IMR-90 (cell line): ENCODE measurements around the gene NTN4. TPM values are rescaled to one million over a fixed set of nuclear protein-coding genes. Genes with fewer than 3 reads are reported as not detected.

Experiments used
- ATAC-seq: fragments of 200-7000 bp; cut with Tn5 transposase; 2 replicates; pipeline ENCODE4 v1.9.1; 2020; ENCODE audit warnings: low read depth, mild to moderate bottlenecking, moderate library complexity
- BruUV-seq: library from RNA; stranded (reverse); fragments of 400-500 nt; replicated peaks from 2 replicates; lab custom pipeline; 2021; lab: Mats Ljungman, UMichigan
- CTCF ChIA-PET: fragments of 300-600 bp; formaldehyde crosslinking; extraction: SDS; loops from one replicate; lab custom pipeline; 2021; ENCODE audit warnings: antibody characterized with exemption; lab: Yijun Ruan, JAX
- POLR2A ChIA-PET: fragments of 300-600 bp; sonication (Branson Sonifier 250); formaldehyde crosslinking; loops from one replicate; lab custom pipeline; 2022; ENCODE audit warnings: antibody characterized with exemption; ENCODE audit not compliant: unreplicated experiment; lab: Charles Lee
- DNase-seq: peaks from one replicate; pipeline ENCODE4 v3.0.0; 2013
- H2AFZ ChIP-seq: replicated peaks from 2 replicates; pipeline ENCODE3; 2013; ENCODE audit warnings: low read length, mild to moderate bottlenecking; ENCODE audit not compliant: poor library complexity
- H2AK5ac ChIP-seq: 2 replicates; pipeline ENCODE4 v1.6.1; 2013; ENCODE audit warnings: low read depth, low read length, inconsistent platforms
- H2AK9ac ChIP-seq: replicated peaks from 2 replicates; pipeline ENCODE3; 2013; ENCODE audit warnings: mild to moderate bottlenecking, low read depth, low read length, moderate library complexity; ENCODE audit not compliant: poor library complexity
- H2BK120ac ChIP-seq: 2 replicates; pipeline ENCODE4 v1.6.1; 2013; ENCODE audit warnings: low read depth, low read length, inconsistent platforms
- H2BK15ac ChIP-seq: 3 replicates; pipeline ENCODE4 v1.6.1; 2013; ENCODE audit warnings: low read depth, low read length, inconsistent platforms
- H2BK20ac ChIP-seq: 2 replicates; pipeline ENCODE4 v1.6.1; 2013; ENCODE audit warnings: low read depth, mild to moderate bottlenecking, inconsistent platforms, low read length, moderate library complexity
- H2BK5ac ChIP-seq: 2 replicates; pipeline ENCODE4 v1.6.1; 2013; ENCODE audit warnings: mild to moderate bottlenecking, low read depth, low read length, inconsistent platforms; ENCODE audit not compliant: poor library complexity, severe bottlenecking
- H3K14ac ChIP-seq: replicated peaks from 2 replicates; pipeline ENCODE4 v1.6.1; 2013; ENCODE audit warnings: low read depth, low read length, inconsistent platforms
- H3K18ac ChIP-seq: 2 replicates; pipeline ENCODE4 v1.6.1; 2013; ENCODE audit warnings: low read depth, low read length, control low read depth
- H3K23ac ChIP-seq: 2 replicates; pipeline ENCODE4 v1.6.1; 2013; ENCODE audit warnings: low read depth, low read length, inconsistent platforms
- H3K27ac ChIP-seq: 2 replicates; pipeline ENCODE4 v1.5.1; 2013; ENCODE audit warnings: mild to moderate bottlenecking, control low read depth, low read length; ENCODE audit not compliant: insufficient read depth
- H3K27me3 ChIP-seq: 2 replicates; pipeline ENCODE4 v1.6.1; 2013; ENCODE audit warnings: low read length; ENCODE audit not compliant: control insufficient read depth, insufficient read depth
- H3K36me3 ChIP-seq: 2 replicates; pipeline ENCODE4 v1.6.1; 2013; ENCODE audit warnings: low read length, mixed read lengths; ENCODE audit not compliant: control insufficient read depth, insufficient read depth
- H3K4ac ChIP-seq: 2 replicates; pipeline ENCODE4 v1.6.1; 2013; ENCODE audit warnings: low read depth, low read length, inconsistent platforms
- H3K4me1 ChIP-seq: 2 replicates; pipeline ENCODE4 v1.6.1; 2013; ENCODE audit warnings: low read length, mixed read lengths; ENCODE audit not compliant: control insufficient read depth, insufficient read depth
- H3K4me2 ChIP-seq: 2 replicates; pipeline ENCODE4 v1.6.1; 2013; ENCODE audit warnings: low read depth, mild to moderate bottlenecking, control low read depth, low read length, moderate library complexity
- H3K4me3 ChIP-seq: 2 replicates; pipeline ENCODE4 v1.5.1; 2013; ENCODE audit warnings: low read depth, mild to moderate bottlenecking, control low read depth, low read length, moderate library complexity; ENCODE audit not compliant: insufficient read depth
- H3K56ac ChIP-seq: 2 replicates; pipeline ENCODE4 v1.6.1; 2013; ENCODE audit warnings: low read length, inconsistent platforms; ENCODE audit not compliant: insufficient read depth; ENCODE audit errors: extremely low read depth
- H3K79me1 ChIP-seq, 2 experiments: 2 replicates each; pipeline ENCODE4 v1.6.1; 2013; ENCODE audit warnings: low read length in 2 of 2, inconsistent platforms in 1 of 2, low read depth in 1 of 2
- H3K9ac ChIP-seq: 2 replicates; pipeline ENCODE4 v1.6.1; 2013; ENCODE audit warnings: low read depth, low read length, control low read depth
- H3K9me1 ChIP-seq: 2 replicates; pipeline ENCODE4 v1.6.1; 2013; ENCODE audit warnings: low read length, inconsistent platforms; ENCODE audit not compliant: insufficient read depth
- H3K9me3 ChIP-seq: 2 replicates; pipeline ENCODE4 v1.6.1; 2013; ENCODE audit warnings: low read length; ENCODE audit not compliant: control insufficient read depth, insufficient read depth
- H4K20me1 ChIP-seq: 2 replicates; pipeline ENCODE4 v1.6.1; 2013; ENCODE audit warnings: low read length, inconsistent platforms; ENCODE audit not compliant: insufficient read depth
- H4K5ac ChIP-seq: 2 replicates; pipeline ENCODE4 v1.6.1; 2013; ENCODE audit warnings: mild to moderate bottlenecking, low read depth, low read length, control low read depth
- H4K8ac ChIP-seq, 2 experiments: 2 replicates each; pipeline ENCODE4 v1.6.1; 2013; ENCODE audit warnings: low read depth in 2 of 2, low read length in 2 of 2, control low read depth in 1 of 2, inconsistent platforms in 1 of 2
- H4K91ac ChIP-seq: 2 replicates; pipeline ENCODE4 v1.6.1; 2013; ENCODE audit warnings: low read depth, low read length, inconsistent platforms; ENCODE audit not compliant: insufficient read depth
- CEBPB ChIP-seq: IDR thresholded peaks from 2 replicates; pipeline ENCODE4 v1.6.1; 2012; ENCODE audit warnings: low read depth, low read length, improper control_type of control experiment
- CHD1 ChIP-seq: IDR thresholded peaks from 2 replicates; pipeline ENCODE4 v1.6.1; 2012; ENCODE audit warnings: low read depth, low read length, improper control_type of control experiment
- CTCF ChIP-seq: conservative IDR thresholded peaks from 2 replicates; pipeline ENCODE4 v1.5.1; 2012; ENCODE audit warnings: mild to moderate bottlenecking, low read depth, low read length, improper control_type of control experiment
- ELK1 ChIP-seq: fragments of 150-350 bp; IDR thresholded peaks from 2 replicates; pipeline ENCODE4 v1.6.1; 2016; ENCODE audit warnings: low read depth, mild to moderate bottlenecking, low read length, moderate library complexity, borderline replicate concordance
- FOS ChIP-seq: fragments of 150-350 bp; IDR thresholded peaks from 2 replicates; pipeline ENCODE4 v1.6.1; 2016; ENCODE audit warnings: low read depth, low read length
- MAFK ChIP-seq: IDR thresholded peaks from 2 replicates; pipeline ENCODE4 v1.6.1; 2012; ENCODE audit warnings: low read depth, low read length, improper control_type of control experiment
- MAZ ChIP-seq: IDR thresholded peaks from 2 replicates; pipeline ENCODE4 v1.6.1; 2012; ENCODE audit warnings: low read depth, mild to moderate bottlenecking, low read length, improper control_type of control experiment, moderate library complexity, borderline replicate concordance
- MXI1 ChIP-seq: IDR thresholded peaks from 2 replicates; pipeline ENCODE4 v1.6.1; 2012; ENCODE audit warnings: low read depth, mild to moderate bottlenecking, low read length, moderate library complexity, borderline replicate concordance
- NFE2L2 ChIP-seq: fragments of 150-350 bp; IDR thresholded peaks from 2 replicates; pipeline ENCODE4 v1.6.1; 2016; ENCODE audit warnings: low read depth, mild to moderate bottlenecking, low read length
- POLR2A ChIP-seq: IDR thresholded peaks from 2 replicates; pipeline ENCODE4 v1.6.1; 2012; ENCODE audit warnings: mild to moderate bottlenecking, low read depth, low read length
- RAD21 ChIP-seq: IDR thresholded peaks from 2 replicates; pipeline ENCODE4 v1.6.1; 2012; ENCODE audit warnings: low read length, improper control_type of control experiment
- RCOR1 ChIP-seq: IDR thresholded peaks from 2 replicates; pipeline ENCODE4 v1.6.1; 2012; ENCODE audit warnings: mild to moderate bottlenecking, low read length, improper control_type of control experiment; ENCODE audit not compliant: insufficient replicate concordance
- RFX5 ChIP-seq: IDR thresholded peaks from 2 replicates; pipeline ENCODE4 v1.8.0; 2012; ENCODE audit warnings: low read depth, mild to moderate bottlenecking, low read length, moderate library complexity
- SMC3 ChIP-seq: fragments of 150-350 bp; IDR thresholded peaks from 2 replicates; pipeline ENCODE4 v1.6.1; 2016; ENCODE audit warnings: low read depth, mild to moderate bottlenecking, antibody characterized with exemption, low read length, moderate library complexity
- USF2 ChIP-seq: fragments of 150-350 bp; IDR thresholded peaks from 2 replicates; pipeline ENCODE4 v1.6.1; 2017; ENCODE audit warnings: mild to moderate bottlenecking, antibody characterized with exemption, low read length, low read depth
- WGBS, 2 experiments: methylation state at CpG; one replicate each; pipeline versions ENCODE4 v1.1.5 to v1.1.7; 2013; ENCODE audit warnings: missing lambda C conversion rate in 2 of 2; ENCODE audit not compliant: insufficient read length in 1 of 2; ENCODE audit errors: extremely low coverage in 2 of 2; 5-methylcytosine and 5-hydroxymethylcytosine counted together
- dilution Hi-C: fragments of 300-500 bp; cut with HindIII; formaldehyde crosslinking; loops from one replicate; pipeline ENCODE4 v1.14.3; 2018; ENCODE audit warnings: low sequenced_read_pairs; ENCODE audit not compliant: unreplicated experiment
- in situ Hi-C: fragments of 300-500 bp; cut with MboI; formaldehyde crosslinking; loops from 3 replicates; pipeline ENCODE4 v1.14.3; 2019; ENCODE audit warnings: low sequenced_read_pairs, inconsistent platforms, mixed read lengths
- intact Hi-C: fragments of 100-400 bp; cut with micrococcal nuclease; formaldehyde crosslinking; loops from 2 replicates; pipeline ENCODE4 v1.10.0; 2022
- polyA plus RNA-seq, 3 experiments: library from polyadenylated mRNA; depleted of rRNA; stranded (reverse); fragments of >200 nt; gene quantifications; 2 replicates each; pipeline ENCODE4 v1.2.3, GENCODE V29; 2012; ENCODE audit warnings: low replicate concordance in 1 of 3
- total RNA-seq: library from RNA; depleted of rRNA; stranded (reverse); fragments of >200 nt; gene quantifications from 2 replicates; pipeline ENCODE4 v1.2.3, GENCODE V29; 2012

The NTN4 gene
- total and polyA plus RNA-seq, 2 of the 4 experiments (the other 2 are of a cell fraction), result 54.6 to 56.6 TPM

GRCh38 chr12:95648990-95649791 lies 141.4 kb downstream of the NTN4 start:
- no peaks in the 10 kb centered on the region for H3K27me3 ChIP-seq
- ChIA-PET CTCF (no interaction called here), POLR2A (no interaction called here)
- no peaks in the 10 kb centered on the region for H3K9me3 ChIP-seq
- H4K5ac ChIP-seq, result peak overlapping the region; percentile 92
- in situ Hi-C loops (no loop called here), dilution Hi-C loops (no loop called here), intact Hi-C loops (no loop called here)
- peaks cover 7% of the 10 kb centered on the region; the same call in 1 of the 2 replicates for H3K9me1 ChIP-seq
- no peaks in the 10 kb centered on the region for H3K36me3 ChIP-seq
- no peak overlapping the region for H3K4me3 ChIP-seq
- peak overlapping the region; percentile 89 for H3K4ac ChIP-seq
- peak overlapping the region; percentile 83; the same call in 1 of the 2 replicates for H3K27ac ChIP-seq
- WGBS, 2 experiments, result no CpG with 5 or more reads among the region's 9 CpGs
- no peaks in the 10 kb centered on the region for H3K79me1 ChIP-seq
- no peak overlapping the region for H3K4me2 ChIP-seq
- H2BK20ac ChIP-seq, result peak overlapping the region; percentile 98
- DNase-seq, result peak; percentile 62
- H3K4me1 ChIP-seq, result peaks cover 17% of the 10 kb centered on the region
- no peak overlapping the region for H2AFZ ChIP-seq
- peak overlapping the region; percentile 80 for H2BK5ac ChIP-seq
- H3K18ac ChIP-seq, result peak overlapping the region; percentile 96
- peak overlapping the region; percentile 85; the same call in 1 of the 3 replicates for H2BK15ac ChIP-seq
- peak overlapping the region; percentile 48; the same call in 1 of the 2 replicates for H3K56ac ChIP-seq
- no peak overlapping the region for H2AK9ac ChIP-seq
- BruUV-seq, result no TSS peak
- H4K20me1 ChIP-seq, result no peaks in the 10 kb centered on the region
- H3K9ac ChIP-seq, result peak overlapping the region; percentile 28
- H3K23ac ChIP-seq, result peak overlapping the region; percentile 90
- peak overlapping the region; percentile 97 for H2BK120ac ChIP-seq
- ATAC-seq, result peak; percentile 5; the same call in 1 of the 2 replicates
- H4K8ac ChIP-seq, result peak overlapping the region; percentile 31 to 85
- H3K14ac ChIP-seq, result peak overlapping the region; percentile 87
- H2AK5ac ChIP-seq, result peak overlapping the region; percentile 70
- peak overlapping the region; percentile 89 for H4K91ac ChIP-seq
- TF ChIP-seq MXI1, result no peak
- no peak for TF ChIP-seq MAZ
- TF ChIP-seq FOS, result no peak
- no peak for TF ChIP-seq USF2
- no peak for TF ChIP-seq NFE2L2
- TF ChIP-seq RFX5, result no peak
- no peak for TF ChIP-seq POLR2A
- no peak for TF ChIP-seq RCOR1
- TF ChIP-seq CEBPB, result no peak
- TF ChIP-seq CTCF, result no peak
- no peak for TF ChIP-seq RAD21
- TF ChIP-seq MAFK, result no peak
- no peak for TF ChIP-seq SMC3
- no peak for TF ChIP-seq ELK1
- no peak for TF ChIP-seq CHD1
